Parietal lobe (tissue), 2 donors: ENCODE results near the gene OR2AK2. TPM values are rescaled to one million over a fixed set of nuclear protein-coding genes. Genes with fewer than 3 reads are reported as not detected.

Source experiments
- small RNA-seq: library from RNA; depleted of rRNA; stranded (forward); fragments of <200 nt; gene quantifications from one replicate; pipeline ENCODE3, GENCODE V24; 2014; ENCODE audit warnings: low replicate concordance
- total RNA-seq: library from RNA; depleted of rRNA; stranded (reverse); fragments of >200 nt; gene quantifications from one replicate; pipeline ENCODE4 v1.2.3, GENCODE V29; 2014

The OR2AK2 gene, protein sequence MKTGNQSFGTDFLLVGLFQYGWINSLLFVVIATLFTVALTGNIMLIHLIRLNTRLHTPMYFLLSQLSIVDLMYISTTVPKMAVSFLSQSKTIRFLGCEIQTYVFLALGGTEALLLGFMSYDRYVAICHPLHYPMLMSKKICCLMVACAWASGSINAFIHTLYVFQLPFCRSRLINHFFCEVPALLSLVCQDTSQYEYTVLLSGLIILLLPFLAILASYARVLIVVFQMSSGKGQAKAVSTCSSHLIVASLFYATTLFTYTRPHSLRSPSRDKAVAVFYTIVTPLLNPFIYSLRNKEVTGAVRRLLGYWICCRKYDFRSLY
- total RNA-seq: 6.6 TPM

DNA sequence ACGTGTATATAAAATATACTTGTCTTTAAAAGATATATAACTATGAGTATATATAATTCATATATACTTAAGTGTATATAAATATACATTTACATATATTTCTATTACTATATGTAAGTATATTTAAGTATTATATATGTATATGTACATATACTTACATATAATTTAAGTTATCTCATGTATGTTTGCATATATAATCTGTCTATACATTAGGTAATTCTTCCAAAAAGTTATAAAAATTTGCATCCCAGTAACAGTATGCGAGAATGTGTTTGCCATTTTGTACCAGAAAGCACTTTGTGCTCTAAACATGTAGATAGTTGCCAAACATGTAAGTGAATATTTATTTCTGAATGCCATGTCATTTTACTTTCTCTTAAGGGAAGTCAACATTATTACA lies at the start of gene OR2AK2:
Gene OR2AK2, plus strand, starts transcription at position 301 of the 400 bp plus-strand sequence. CDS start 144 bp downstream, outside the sequence.

DNA sequence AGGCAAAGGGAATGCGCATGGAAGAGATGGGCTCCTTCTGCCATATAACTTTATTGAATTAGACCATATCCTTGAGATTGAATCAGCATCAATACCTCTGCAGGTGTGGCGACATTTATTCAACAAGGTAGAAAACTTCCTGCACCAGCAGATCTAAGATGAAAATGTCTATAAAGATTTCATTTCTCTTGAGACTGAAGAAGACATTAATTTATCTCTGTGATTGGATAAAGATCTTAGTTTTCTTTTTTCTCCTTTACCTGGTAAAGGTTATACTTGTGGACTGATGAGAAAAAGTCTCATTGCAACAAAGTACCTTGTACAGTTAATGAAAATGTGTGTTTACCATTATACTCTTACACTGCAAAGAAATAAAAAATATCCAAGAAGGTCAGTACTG lies 45.1 kb upstream of the OR2AK2 start, which contains the start of gene OR2T8:
Gene OR2T8, plus strand, starts transcription at position 301 of the 400 bp plus-strand sequence. CDS start 766 bp downstream, outside the sequence.

DNA sequence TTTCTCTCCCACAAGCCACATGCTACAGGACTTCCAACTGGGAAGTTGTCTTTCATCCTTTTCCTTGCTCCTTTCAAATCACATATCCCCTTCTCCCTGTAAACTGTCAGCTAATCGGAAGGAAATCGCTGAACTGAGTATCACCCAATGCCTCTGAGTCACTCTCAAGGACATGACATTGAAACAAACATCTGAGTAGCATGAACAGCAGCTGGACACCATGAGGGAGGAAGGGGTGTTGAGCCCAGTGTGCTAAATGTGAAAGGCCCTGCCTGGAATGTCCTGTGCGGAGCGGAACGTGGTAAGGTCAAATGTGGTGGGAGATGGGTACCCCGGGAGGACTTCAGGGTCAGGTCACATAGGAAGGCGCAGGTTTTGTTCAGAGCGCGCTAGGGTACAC lies 40.2 kb upstream of the OR2AK2 start, which contains the start of gene OR2AJ1:
Gene OR2AJ1, plus strand, starts transcription at position 22 of the 400 bp plus-strand sequence. CDS start 8,880 bp downstream, outside the sequence.

DNA sequence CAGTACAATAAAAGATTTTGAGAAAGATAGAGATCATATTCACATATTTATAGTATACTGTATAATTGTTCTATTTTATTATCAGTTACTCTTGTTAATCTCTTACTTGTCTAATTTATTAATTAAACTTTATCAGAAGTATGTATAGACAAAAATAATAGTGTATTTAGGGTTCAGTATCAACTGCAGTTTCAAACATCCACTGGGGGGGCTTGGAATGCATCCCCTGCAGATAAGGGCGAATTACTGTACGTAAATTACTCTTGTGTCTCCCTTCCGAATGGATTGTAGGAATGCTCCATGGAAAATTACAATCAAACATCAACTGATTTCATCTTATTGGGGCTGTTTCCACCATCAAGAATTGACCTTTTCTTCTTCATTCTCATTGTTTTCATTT lies 16.5 kb upstream of the OR2AK2 start, which contains the start of gene OR2L8:
Gene OR2L8, plus strand, starts transcription at position 301 of the 400 bp plus-strand sequence. Its CDS starts 0 bp downstream, at position 301.

DNA sequence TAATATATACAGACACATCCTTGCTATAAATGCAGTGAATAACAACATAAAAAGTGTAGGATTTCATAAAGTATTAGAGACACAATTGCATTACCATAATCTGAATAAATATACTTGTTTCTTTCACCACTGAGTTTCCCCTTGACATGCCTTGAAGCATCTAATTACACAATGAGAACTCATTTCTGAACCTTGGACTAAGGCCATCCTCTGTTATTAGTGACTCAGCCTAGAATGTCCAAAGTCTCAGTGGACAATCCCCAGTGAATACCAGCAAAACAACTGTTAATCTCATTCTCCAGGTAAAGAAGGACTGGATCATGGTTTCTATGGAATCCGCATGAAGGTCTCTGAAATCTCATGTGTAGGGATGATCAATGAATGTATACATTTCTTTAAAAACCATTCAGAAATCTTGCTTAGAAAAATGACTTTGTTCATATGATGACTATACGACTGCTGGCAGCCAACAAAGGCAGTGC lies 48.2 kb downstream of the OR2AK2 start, which contains the start of gene OR2L5:
Gene OR2L5, plus strand, starts transcription at position 432 of the 482 bp plus-strand sequence. CDS start 8,288 bp downstream, outside the sequence.

Small RNA genes within 50 kb of the gene (small RNA-seq; reads per million reads assigned to genes)
- gene RF00019: not detected

Other genes with a start within 250 kb of the OR2AK2 start
- gene OR6F1, start 248.6 kb upstream of the OR2AK2 start, total RNA-seq: not detected
- 0.94 TPM for gene OR14K1, start 226.6 kb upstream of the OR2AK2 start, total RNA-seq
- not detected for gene OR14A2, start 217.1 kb upstream of the OR2AK2 start, total RNA-seq
- not detected for gene OR1C1, start 204.7 kb upstream of the OR2AK2 start, total RNA-seq
- gene OR14A16, start 141.1 kb upstream of the OR2AK2 start, total RNA-seq: not detected
- gene OR11L1, start 123.3 kb upstream of the OR2AK2 start, total RNA-seq: not detected
- 5.3 TPM for gene TRIM58, start 108.0 kb upstream of the OR2AK2 start, total RNA-seq
- gene OR2W3, start 69.6 kb upstream of the OR2AK2 start, total RNA-seq: 6.3 TPM
- gene OR2T8, start 45.0 kb upstream of the OR2AK2 start, total RNA-seq: 0.94 TPM
- gene OR2AJ1, start 40.3 kb upstream of the OR2AK2 start, total RNA-seq: not detected
- gene OR2L8, start 16.4 kb upstream of the OR2AK2 start, total RNA-seq: 5.0 TPM
- 3.1 TPM for gene OR2L5, start 48.4 kb downstream of the OR2AK2 start, total RNA-seq
- 1.6 TPM for gene OR2L2, start 64.8 kb downstream of the OR2AK2 start, total RNA-seq
- gene OR2L3, start 81.6 kb downstream of the OR2AK2 start, total RNA-seq: 2.8 TPM
- 1.9 TPM for gene OR2L13, start 130.0 kb downstream of the OR2AK2 start, total RNA-seq
- not detected for gene OR2M5, start 179.9 kb downstream of the OR2AK2 start, total RNA-seq
- gene OR2M2, start 209.6 kb downstream of the OR2AK2 start, total RNA-seq: not detected
- gene OR2M3, start 232.0 kb downstream of the OR2AK2 start, total RNA-seq: 0.63 TPM